HepG2 (cell line): ENCODE data around the gene ABHD12. TPM values are rescaled to one million over a fixed set of nuclear protein-coding genes. Genes with fewer than 3 reads are reported as not detected.

Experiments
- ATAC-seq: fragments of 200-7000 bp; cut with Tn5 transposase; 3 replicates; pipeline ENCODE4 v1.9.1; 2020; ENCODE audit warnings: mild to moderate bottlenecking, moderate library complexity
- BruUV-seq: library from RNA; stranded (reverse); fragments of 400-500 nt; replicated peaks from 2 replicates; lab custom pipeline; 2021; lab: Mats Ljungman, UMichigan
- CTCF ChIA-PET: fragments of 300-600 bp; formaldehyde crosslinking; extraction: SDS; loops from one replicate; lab custom pipeline; 2021; ENCODE audit warnings: low total read pairs, inconsistent platforms, low intra/inter-chr PET ratio; lab: Yijun Ruan, JAX
- POLR2A ChIA-PET: fragments of 350-600 bp; sonication (Branson Sonifier 250); formaldehyde crosslinking; loops from one replicate; lab custom pipeline; 2020; ENCODE audit warnings: antibody characterized with exemption, inconsistent platforms; lab: Yijun Ruan, JAX
- DNase-seq: peaks from one replicate; pipeline ENCODE4 v3.0.0-alpha.2; 2015; ENCODE audit warnings: low spot score
- FAIRE-seq: peaks from 3 replicates; lab custom pipeline; 2011; peaks lifted over from hg19 to GRCh38; lab: Jason Lieb, UNC
- H2AFZ ChIP-seq: one replicate; pipeline ENCODE4 v1.6.1; 2011; ENCODE audit warnings: low read length, inconsistent platforms
- H3K27ac ChIP-seq: fragments of 300-600 bp; 3 replicates; pipeline ENCODE4 v1.8.0; 2011; ENCODE audit warnings: mixed run types, mild to moderate bottlenecking, mixed read lengths, low read length, inconsistent platforms; ENCODE audit not compliant: insufficient read depth; ENCODE audit errors: extremely low read length
- H3K27me3 ChIP-seq, 2 experiments: fragments of 200-600 bp in 1 of 2; 2 replicates in 1 of 2; 3 replicates in 1 of 2; pipeline versions ENCODE4 v1.6.0 to v1.8.0; 2011; ENCODE audit warnings: low read length in 2 of 2, mild to moderate bottlenecking in 2 of 2, moderate library complexity in 2 of 2, inconsistent platforms in 1 of 2; ENCODE audit not compliant: insufficient read depth in 2 of 2, control insufficient read depth in 1 of 2
- H3K36me3 ChIP-seq, 2 experiments: fragments of 200-600 bp in 1 of 2; replicated peaks in 1 of 2; 2 replicates in 1 of 2; 3 replicates in 1 of 2; pipeline versions ENCODE4 v1.5.1 to v1.8.0; 2011; ENCODE audit warnings: low read length in 2 of 2, inconsistent platforms in 1 of 2; ENCODE audit not compliant: insufficient read depth in 2 of 2, control insufficient read depth in 1 of 2
- H3K4me1 ChIP-seq: 2 replicates; pipeline ENCODE4 v1.5.1; 2012; ENCODE audit warnings: low read length, inconsistent platforms; ENCODE audit not compliant: insufficient read depth
- H3K4me2 ChIP-seq: 2 replicates; pipeline ENCODE4 v1.6.0; 2011; ENCODE audit warnings: low read depth, low read length, inconsistent platforms
- H3K4me3 ChIP-seq, 3 experiments: fragments of 200-600 bp in 1 of 3; sonication (generic), shearing (Covaris generic) in 1 of 3; replicated peaks in 1 of 3; 2 replicates each; pipeline ENCODE4 v1.5.1; 2011 to 2016; ENCODE audit warnings: low read length in 3 of 3, inconsistent platforms in 2 of 3, low read depth in 2 of 3, mild to moderate bottlenecking in 2 of 3, control low read depth in 1 of 3, mixed read lengths in 1 of 3; ENCODE audit not compliant: insufficient read depth in 1 of 3
- H3K79me2 ChIP-seq: one replicate; pipeline ENCODE4 v1.6.1; 2011; ENCODE audit warnings: low read length, inconsistent platforms; ENCODE audit not compliant: insufficient read depth
- H3K9ac ChIP-seq: 2 replicates; pipeline ENCODE4 v1.6.0; 2011; ENCODE audit warnings: mild to moderate bottlenecking, low read depth, low read length, inconsistent platforms; ENCODE audit not compliant: insufficient read depth
- H3K9me3 ChIP-seq: 2 replicates; pipeline ENCODE4 v1.5.1; 2012; ENCODE audit warnings: mild to moderate bottlenecking, low read length
- H4K20me1 ChIP-seq: 2 replicates; pipeline ENCODE4 v1.6.0; 2011; ENCODE audit warnings: inconsistent platforms, mild to moderate bottlenecking, low read length, moderate library complexity; ENCODE audit not compliant: insufficient read depth
- KLF12 ChIP-seq: sonication (generic); formaldehyde crosslinking; IDR thresholded peaks from 2 replicates; pipeline ENCODE4 v1.4.0; 2020; ENCODE audit warnings: missing genetic modification reagents, borderline replicate concordance
- NFE2 ChIP-seq: sonication (generic); formaldehyde crosslinking; IDR thresholded peaks from 2 replicates; pipeline ENCODE4 v1.4.0; 2020; ENCODE audit warnings: missing genetic modification reagents
- PCBP2 ChIP-seq: fragments of 200-400 bp; formaldehyde crosslinking; optimal IDR thresholded peaks from 2 replicates; pipeline ENCODE3; 2018; ENCODE audit warnings: low read length, low read depth; ENCODE audit not compliant: poor library complexity, severe bottlenecking
- STAT5B ChIP-seq: sonication (generic); formaldehyde crosslinking; IDR thresholded peaks from 2 replicates; pipeline ENCODE4 v1.4.0; 2020; ENCODE audit warnings: missing genetic modification reagents
- ZNF263 ChIP-seq: sonication (generic); formaldehyde crosslinking; IDR thresholded peaks from 2 replicates; pipeline ENCODE4 v1.4.0; 2020; ENCODE audit warnings: missing genetic modification reagents
- ZNF451 ChIP-seq: sonication (generic); formaldehyde crosslinking; IDR thresholded peaks from 2 replicates; pipeline ENCODE4 v1.5.0; 2020; ENCODE audit warnings: mild to moderate bottlenecking, missing genetic modification reagents
- WGBS: methylation state at CpG from one replicate; pipeline ENCODE4 v1.1.6; 2017; ENCODE audit warnings: low lambda C conversion rate; 5-methylcytosine and 5-hydroxymethylcytosine counted together
- in situ Hi-C: cut with HindIII; loops from 2 replicates; pipeline ENCODE4 v1.10.0; 2017; ENCODE audit warnings: low pct_unique_long_range_greater_than_20kb; ENCODE audit not compliant: extremely low pct_ligation_motif_present
- intact Hi-C: fragments of 100-400 bp; cut with micrococcal nuclease; formaldehyde crosslinking; loops from one replicate; pipeline ENCODE4 v1.10.0; 2022; ENCODE audit not compliant: unreplicated experiment
- polyA plus RNA-seq, 8 experiments: library from polyadenylated mRNA; depleted of rRNA in 3 of 8; stranded (reverse) in 7 of 8; unstranded in 1 of 8; fragments of >200 nt; fragmentation: Illumina TruSeq in 4 of 8; extraction: Trizol in 4 of 8; gene quantifications; 2 replicates each; pipeline versions ENCODE4 v1.2.1 to v1.2.3, GENCODE V29; 2011 to 2016; ENCODE audit warnings: low read depth in 4 of 8, missing spikeins in 1 of 8, mixed read lengths in 1 of 8; ENCODE audit not compliant: insufficient read depth in 1 of 8
- total RNA-seq, 5 experiments: library from RNA; depleted of rRNA; stranded (reverse); fragments of >200 nt; fragmentation: Illumina TruSeq; extraction: Trizol; gene quantifications; 2 replicates each; pipeline ENCODE4 v1.2.3, GENCODE V29; 2016; ENCODE audit warnings: low read depth in 1 of 5
- TF ChIP-seq, protein P1 (sequence below): sonication (generic); formaldehyde crosslinking; IDR thresholded peaks from 2 replicates; pipeline ENCODE4 v1.4.0; 2020; ENCODE audit warnings: missing genetic modification reagents, mild to moderate bottlenecking, borderline replicate concordance
- TF ChIP-seq, protein P2 (sequence below): sonication (generic); formaldehyde crosslinking; IDR thresholded peaks from 2 replicates; pipeline ENCODE4 v1.4.0; 2020; ENCODE audit warnings: missing genetic modification reagents

Gene ABHD12
- total and polyA plus RNA-seq, 2 of the 13 experiments (the other 11 are each of a cell fraction or from before 2014, with no cell fraction given): 23.5 to 72.1 TPM

DNA sequence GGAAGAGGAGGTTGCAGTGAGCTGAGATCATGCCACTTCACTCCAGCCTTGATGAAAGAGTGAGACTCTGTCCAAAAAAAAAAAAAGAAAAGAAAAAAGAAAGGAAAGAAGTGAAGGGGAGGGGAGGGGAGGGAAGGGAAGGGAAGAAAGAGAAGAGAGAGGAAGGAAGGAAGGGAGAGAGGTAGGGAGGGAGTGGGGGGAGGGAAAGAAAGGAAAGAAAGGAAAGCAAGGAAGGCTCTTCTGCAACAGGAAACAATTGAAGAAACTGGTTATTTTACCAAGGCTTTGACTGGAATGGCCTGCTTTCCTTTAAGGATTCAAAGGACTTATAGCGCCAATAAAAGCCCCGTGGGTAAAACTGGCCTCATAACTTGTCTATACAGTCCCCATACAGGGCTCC lies 64.6 kb downstream of the ABHD12 start:
- TF ChIP-seq ZNF451 (CRISPR knock-in tag) (no peak), PCBP2 (peak; percentile 96)
- Histone ChIP-seq H3K9me3 (no peaks in the 10 kb centered on the region), H3K9ac (no peak overlapping the region), H3K4me2 (no peak overlapping the region), H3K36me3 (peaks cover 9 to 27% of the 10 kb centered on the region in 2 experiments; a peak in 4 of 5 replicates), H3K27ac (no peak overlapping the region), H3K79me2 (peaks cover 4% of the 10 kb centered on the region), H3K27me3 (no peaks in the 10 kb centered on the region), H3K4me3 (no peak overlapping the region), H2AFZ (no peak overlapping the region), H3K4me1 (peaks cover 14% of the 10 kb centered on the region), H4K20me1 (no peaks in the 10 kb centered on the region)
- intact Hi-C loops: no loop called here
- in situ Hi-C loops: no loop called here
- DNase-seq: no peak
- no peak for FAIRE-seq
- BruUV-seq: no TSS peak
- ChIA-PET POLR2A (interaction anchor here (0.8 kb wide), 1 partner anchor 73 kb away, joined by 3 read pairs; no protein-coding TSS in a partner anchor), CTCF (no interaction called here)
- 90% methylated on average over 2 of the region's 2 CpGs for WGBS
- ATAC-seq: no peak

DNA sequence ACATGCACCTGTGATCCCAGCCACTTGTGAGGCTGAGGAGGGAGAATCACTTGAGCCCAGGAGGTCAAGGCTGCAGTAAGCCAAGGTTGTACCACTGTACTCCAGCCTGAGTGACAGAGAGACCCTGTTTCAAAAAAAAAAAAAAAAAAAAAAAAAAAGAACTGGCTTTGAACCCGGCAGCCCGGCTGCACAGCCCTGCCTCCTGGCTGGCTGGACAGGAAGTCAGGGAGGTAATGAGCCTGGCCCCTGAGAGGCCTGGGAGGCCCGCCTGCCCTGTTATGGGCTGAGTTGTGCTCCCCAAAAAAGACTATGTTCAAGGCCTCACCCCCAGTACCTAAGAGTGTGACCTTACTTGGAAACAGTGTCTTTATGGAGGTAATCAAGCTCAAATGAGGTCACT lies 65.6 kb downstream of the ABHD12 start:
- Histone ChIP-seq H3K9me3 (no peaks in the 10 kb centered on the region), H3K79me2 (peaks cover 4% of the 10 kb centered on the region), H3K36me3 (peaks cover 14 to 35% of the 10 kb centered on the region in 2 experiments), H3K9ac (no peak overlapping the region), H3K27me3 (no peaks in the 10 kb centered on the region), H3K4me1 (peaks cover 14% of the 10 kb centered on the region), H3K4me2 (no peak overlapping the region), H3K27ac (no peak overlapping the region), H3K4me3 (no peak overlapping the region), H4K20me1 (no peaks in the 10 kb centered on the region), H2AFZ (no peak overlapping the region)
- ATAC-seq: peak; percentile 41
- TF ChIP-seq, protein P1, sequence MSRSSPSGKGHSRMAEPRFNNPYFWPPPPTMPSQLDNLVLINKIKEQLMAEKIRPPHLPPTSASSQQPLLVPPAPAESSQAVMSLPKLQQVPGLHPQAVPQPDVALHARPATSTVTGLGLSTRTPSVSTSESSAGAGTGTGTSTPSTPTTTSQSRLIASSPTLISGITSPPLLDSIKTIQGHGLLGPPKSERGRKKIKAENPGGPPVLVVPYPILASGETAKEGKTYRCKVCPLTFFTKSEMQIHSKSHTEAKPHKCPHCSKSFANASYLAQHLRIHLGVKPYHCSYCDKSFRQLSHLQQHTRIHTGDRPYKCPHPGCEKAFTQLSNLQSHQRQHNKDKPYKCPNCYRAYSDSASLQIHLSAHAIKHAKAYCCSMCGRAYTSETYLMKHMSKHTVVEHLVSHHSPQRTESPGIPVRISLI (CRISPR knock-in tag): peak; percentile 74
- TF ChIP-seq, protein P2, sequence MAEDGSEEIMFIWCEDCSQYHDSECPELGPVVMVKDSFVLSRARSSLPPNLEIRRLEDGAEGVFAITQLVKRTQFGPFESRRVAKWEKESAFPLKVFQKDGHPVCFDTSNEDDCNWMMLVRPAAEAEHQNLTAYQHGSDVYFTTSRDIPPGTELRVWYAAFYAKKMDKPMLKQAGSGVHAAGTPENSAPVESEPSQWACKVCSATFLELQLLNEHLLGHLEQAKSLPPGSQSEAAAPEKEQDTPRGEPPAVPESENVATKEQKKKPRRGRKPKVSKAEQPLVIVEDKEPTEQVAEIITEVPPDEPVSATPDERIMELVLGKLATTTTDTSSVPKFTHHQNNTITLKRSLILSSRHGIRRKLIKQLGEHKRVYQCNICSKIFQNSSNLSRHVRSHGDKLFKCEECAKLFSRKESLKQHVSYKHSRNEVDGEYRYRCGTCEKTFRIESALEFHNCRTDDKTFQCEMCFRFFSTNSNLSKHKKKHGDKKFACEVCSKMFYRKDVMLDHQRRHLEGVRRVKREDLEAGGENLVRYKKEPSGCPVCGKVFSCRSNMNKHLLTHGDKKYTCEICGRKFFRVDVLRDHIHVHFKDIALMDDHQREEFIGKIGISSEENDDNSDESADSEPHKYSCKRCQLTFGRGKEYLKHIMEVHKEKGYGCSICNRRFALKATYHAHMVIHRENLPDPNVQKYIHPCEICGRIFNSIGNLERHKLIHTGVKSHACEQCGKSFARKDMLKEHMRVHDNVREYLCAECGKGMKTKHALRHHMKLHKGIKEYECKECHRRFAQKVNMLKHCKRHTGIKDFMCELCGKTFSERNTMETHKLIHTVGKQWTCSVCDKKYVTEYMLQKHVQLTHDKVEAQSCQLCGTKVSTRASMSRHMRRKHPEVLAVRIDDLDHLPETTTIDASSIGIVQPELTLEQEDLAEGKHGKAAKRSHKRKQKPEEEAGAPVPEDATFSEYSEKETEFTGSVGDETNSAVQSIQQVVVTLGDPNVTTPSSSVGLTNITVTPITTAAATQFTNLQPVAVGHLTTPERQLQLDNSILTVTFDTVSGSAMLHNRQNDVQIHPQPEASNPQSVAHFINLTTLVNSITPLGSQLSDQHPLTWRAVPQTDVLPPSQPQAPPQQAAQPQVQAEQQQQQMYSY (CRISPR knock-in tag): no peak
- 0 out of 2 replicates have a peak, but pooled peaks have one; percentile 41 for TF ChIP-seq ZNF263
- TF ChIP-seq STAT5B (CRISPR knock-in tag): no peak
- no peak for TF ChIP-seq NFE2 (CRISPR knock-in tag)
- no peak for TF ChIP-seq KLF12 (CRISPR knock-in tag)
- BruUV-seq: no TSS peak
- no peak for FAIRE-seq
- 54% methylated on average over 3 of the region's 3 CpGs for WGBS
- intact Hi-C loops: no loop called here
- POLR2A ChIA-PET: no interaction called here
- in situ Hi-C loops: no loop called here
- no peak for DNase-seq
- CTCF ChIA-PET: no interaction called here
